Breast epithelium (tissue), 3 donors: ENCODE results near the gene PTPRN2.

Experiments used
- CTCF ChIP-seq, 3 donors: fragments of 450-650 bp; IDR thresholded peaks; one replicate each; pipeline ENCODE4 v1.5.1; 2016 to 2017; ENCODE audit warnings: antibody characterized with exemption in 3 of 3, mild to moderate bottlenecking in 3 of 3, moderate library complexity in 3 of 3
- POLR2A ChIP-seq: fragments of 450-650 bp; IDR thresholded peaks from one replicate; pipeline ENCODE4 v1.6.1; 2016; ENCODE audit warnings: antibody characterized with exemption, mild to moderate bottlenecking, moderate library complexity
- POLR2AphosphoS5 ChIP-seq, 3 donors: sonication (generic); formaldehyde crosslinking; IDR thresholded peaks; one replicate each; pipeline ENCODE4 v1.6.1; 2017; ENCODE audit warnings: antibody characterized with exemption in 3 of 3

DNA sequence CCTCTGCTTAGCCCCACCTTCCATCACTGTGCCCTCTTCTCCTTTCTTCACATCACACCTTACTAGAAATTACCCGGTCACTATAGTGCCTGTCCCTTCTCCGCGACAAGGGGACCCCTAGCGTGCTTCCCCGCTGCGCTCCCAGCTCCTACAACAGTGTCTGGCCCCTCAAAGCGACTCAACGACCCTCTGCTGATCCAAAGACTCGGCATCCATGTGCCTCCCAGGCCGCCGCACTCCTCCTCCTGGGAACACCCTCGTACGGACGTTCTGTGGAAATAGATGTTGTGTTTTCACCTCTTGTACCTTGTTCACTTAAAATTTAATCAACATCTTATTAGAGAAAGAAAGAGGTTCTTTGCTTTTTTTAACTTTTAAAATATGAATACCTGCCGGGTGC is 787.3 kb downstream of the PTPRN2 start:
- TF ChIP-seq CTCF (IDR thresholded peaks at IDR 0.05) (no peak), POLR2A (no peak), POLR2AphosphoS5 (IDR thresholded peaks at IDR 0.05) (no peak)
